Nephron progenitor cell (in vitro differentiated cells): ENCODE results near the gene APBB2.

Experiments used
- DNase-seq: peaks from one replicate; pipeline ENCODE4 v3.0.0; 2021
- H3K27ac Mint-ChIP-seq: 2 replicates; pipeline ENCODE4 v1.8.0; 2021; ENCODE audit warnings: mild to moderate bottlenecking, moderate library complexity, mixed read lengths
- H3K27me3 Mint-ChIP-seq: 2 replicates; pipeline ENCODE4 v1.8.0; 2021; ENCODE audit warnings: mild to moderate bottlenecking, low read depth, mixed read lengths; ENCODE audit not compliant: poor library complexity
- H3K36me3 Mint-ChIP-seq: 2 replicates; pipeline ENCODE4 v1.8.0; 2021; ENCODE audit warnings: low read depth, mixed read lengths
- H3K4me1 Mint-ChIP-seq: 2 replicates; pipeline ENCODE4 v1.8.0; 2021; ENCODE audit warnings: mixed read lengths
- H3K4me3 Mint-ChIP-seq: 2 replicates; pipeline ENCODE4 v1.8.0; 2021; ENCODE audit warnings: mild to moderate bottlenecking, moderate library complexity, mixed read lengths
- H3K9me3 Mint-ChIP-seq: 2 replicates; pipeline ENCODE4 v1.8.0; 2021; ENCODE audit warnings: mild to moderate bottlenecking, moderate library complexity, mixed read lengths
- TF ChIP-seq, protein P1 (sequence below): fragments of 200-600 bp; sonication (generic); IDR thresholded peaks from 2 replicates; pipeline ENCODE4 v1.5.0; 2021; ENCODE audit warnings: antibody characterized with exemption

APBB2 gene

DNA sequence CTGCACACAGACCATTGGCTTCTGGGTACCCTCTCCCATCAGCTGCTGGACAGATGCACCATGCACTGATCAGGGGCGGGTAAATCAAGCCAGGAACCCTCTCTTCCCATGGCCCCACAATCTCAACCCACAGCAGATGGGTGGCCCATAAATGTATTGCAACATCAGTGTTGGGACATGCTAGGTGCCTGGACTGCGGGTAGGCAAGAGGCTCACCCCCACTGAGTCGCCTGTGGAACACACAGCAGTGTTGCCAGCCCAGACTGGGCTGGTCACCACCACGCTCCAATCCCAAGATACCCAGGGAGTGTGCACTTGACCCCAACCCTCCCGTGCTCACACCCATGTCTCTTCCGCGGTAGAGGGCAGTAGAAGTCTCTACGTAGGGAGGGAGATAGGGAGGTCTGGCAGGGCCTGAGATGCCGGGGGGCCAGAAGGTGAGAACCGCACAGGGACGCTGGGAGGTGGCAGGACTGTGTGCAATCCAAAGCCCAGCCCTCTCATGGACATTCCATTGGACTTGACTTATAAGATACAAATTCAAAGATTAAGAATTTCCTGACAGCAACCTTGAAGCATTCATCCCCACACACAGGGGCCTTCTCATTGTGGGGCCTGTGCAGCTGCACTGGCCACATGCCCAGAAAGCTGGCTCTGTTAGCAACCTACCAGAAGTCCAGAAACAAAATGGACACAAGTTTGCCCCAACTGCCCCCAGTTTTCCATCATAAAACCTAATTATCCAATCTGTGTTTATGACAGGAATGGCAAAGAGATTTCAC lies 280.9 kb downstream of the APBB2 start:
- H3K36me3 Mint-ChIP-seq = no peaks in the 10 kb centered on the region
- TF ChIP-seq, protein P1, sequence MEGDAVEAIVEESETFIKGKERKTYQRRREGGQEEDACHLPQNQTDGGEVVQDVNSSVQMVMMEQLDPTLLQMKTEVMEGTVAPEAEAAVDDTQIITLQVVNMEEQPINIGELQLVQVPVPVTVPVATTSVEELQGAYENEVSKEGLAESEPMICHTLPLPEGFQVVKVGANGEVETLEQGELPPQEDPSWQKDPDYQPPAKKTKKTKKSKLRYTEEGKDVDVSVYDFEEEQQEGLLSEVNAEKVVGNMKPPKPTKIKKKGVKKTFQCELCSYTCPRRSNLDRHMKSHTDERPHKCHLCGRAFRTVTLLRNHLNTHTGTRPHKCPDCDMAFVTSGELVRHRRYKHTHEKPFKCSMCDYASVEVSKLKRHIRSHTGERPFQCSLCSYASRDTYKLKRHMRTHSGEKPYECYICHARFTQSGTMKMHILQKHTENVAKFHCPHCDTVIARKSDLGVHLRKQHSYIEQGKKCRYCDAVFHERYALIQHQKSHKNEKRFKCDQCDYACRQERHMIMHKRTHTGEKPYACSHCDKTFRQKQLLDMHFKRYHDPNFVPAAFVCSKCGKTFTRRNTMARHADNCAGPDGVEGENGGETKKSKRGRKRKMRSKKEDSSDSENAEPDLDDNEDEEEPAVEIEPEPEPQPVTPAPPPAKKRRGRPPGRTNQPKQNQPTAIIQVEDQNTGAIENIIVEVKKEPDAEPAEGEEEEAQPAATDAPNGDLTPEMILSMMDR = no peak
- no peaks in the 10 kb centered on the region for H3K4me1 Mint-ChIP-seq
- H3K27me3 Mint-ChIP-seq = no peaks in the 10 kb centered on the region
- H3K4me3 Mint-ChIP-seq = no peak overlapping the region
- no peak overlapping the region for H3K27ac Mint-ChIP-seq
- DNase-seq = no peak
- no peaks in the 10 kb centered on the region for H3K9me3 Mint-ChIP-seq

DNA sequence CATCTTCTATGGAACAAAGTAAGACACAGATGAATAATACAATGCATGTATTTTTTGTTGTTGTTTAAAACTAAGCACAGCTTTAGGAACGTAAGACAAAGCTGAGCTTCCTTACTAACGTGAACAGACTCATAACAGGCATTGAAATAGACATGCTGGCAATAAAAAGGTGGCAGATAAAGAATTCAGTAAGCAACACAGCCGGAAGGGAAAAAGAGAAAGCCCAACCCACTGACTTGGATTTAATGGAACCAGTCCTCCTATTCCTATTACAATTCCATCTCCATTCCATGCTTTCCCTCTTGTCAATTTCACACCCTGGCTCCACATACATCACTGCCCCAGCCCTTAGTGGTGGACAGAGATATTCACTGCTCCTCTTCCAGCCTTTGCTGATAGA lies 282.5 kb downstream of the APBB2 start:
- Mint-ChIP-seq H3K9me3 (no peaks in the 10 kb centered on the region), H3K4me3 (no peak overlapping the region), H3K27me3 (peaks cover 6% of the 10 kb centered on the region), H3K36me3 (no peaks in the 10 kb centered on the region), H3K4me1 (peaks cover 8% of the 10 kb centered on the region), H3K27ac (no peak overlapping the region)
- TF ChIP-seq, protein P1 = no peak
- DNase-seq = no peak

DNA sequence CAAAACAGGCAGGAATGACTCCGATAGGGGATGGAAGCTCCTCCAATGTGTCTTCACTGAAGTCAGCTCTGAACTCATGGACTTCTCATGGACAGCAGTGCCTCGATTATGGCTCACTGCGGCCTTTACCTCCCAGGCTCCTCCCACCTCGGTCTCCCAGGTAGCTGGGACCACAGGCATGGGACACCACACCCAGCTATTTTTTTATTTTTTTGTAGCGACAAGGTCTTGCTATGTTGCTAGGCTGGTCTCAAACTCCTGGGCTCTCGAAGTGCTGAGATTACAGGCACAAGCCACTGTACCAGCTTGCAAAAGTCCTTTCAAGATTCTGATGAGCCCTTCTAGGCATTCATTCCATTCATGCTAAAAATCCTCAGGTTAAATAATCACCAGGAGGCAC lies 283.1 kb downstream of the APBB2 start:
- Mint-ChIP-seq H3K4me3 (no peak overlapping the region), H3K36me3 (no peaks in the 10 kb centered on the region), H3K27me3 (peaks cover 6% of the 10 kb centered on the region), H3K27ac (no peak overlapping the region), H3K9me3 (no peaks in the 10 kb centered on the region), H3K4me1 (peaks cover 8% of the 10 kb centered on the region)
- DNase-seq = no peak
- TF ChIP-seq, protein P1 = no peak

DNA sequence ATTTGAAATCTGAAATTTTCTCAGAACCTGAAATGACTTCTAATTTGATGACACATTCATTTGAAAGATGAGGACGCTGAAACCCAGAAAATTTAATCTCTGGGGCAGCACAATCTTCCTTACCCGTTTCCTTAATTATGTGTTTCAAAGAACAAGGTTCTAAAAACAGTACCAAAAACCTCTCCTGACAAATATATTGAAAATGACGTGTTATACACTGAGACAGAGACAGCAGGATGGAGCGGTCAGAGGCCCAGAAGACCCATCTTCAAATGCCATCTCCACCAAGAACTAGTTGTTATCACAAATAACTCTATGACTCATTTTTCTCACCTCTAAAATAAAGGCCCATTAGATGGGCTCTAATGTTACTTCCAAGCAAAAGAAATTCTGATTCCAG lies 287.3 kb downstream of the APBB2 start:
- Mint-ChIP-seq H3K4me3 (no peak overlapping the region), H3K9me3 (no peaks in the 10 kb centered on the region), H3K27me3 (peaks cover 6% of the 10 kb centered on the region), H3K36me3 (no peaks in the 10 kb centered on the region), H3K4me1 (peaks cover 8% of the 10 kb centered on the region), H3K27ac (no peak overlapping the region)
- TF ChIP-seq, protein P1 = no peak
- DNase-seq = no peak

DNA sequence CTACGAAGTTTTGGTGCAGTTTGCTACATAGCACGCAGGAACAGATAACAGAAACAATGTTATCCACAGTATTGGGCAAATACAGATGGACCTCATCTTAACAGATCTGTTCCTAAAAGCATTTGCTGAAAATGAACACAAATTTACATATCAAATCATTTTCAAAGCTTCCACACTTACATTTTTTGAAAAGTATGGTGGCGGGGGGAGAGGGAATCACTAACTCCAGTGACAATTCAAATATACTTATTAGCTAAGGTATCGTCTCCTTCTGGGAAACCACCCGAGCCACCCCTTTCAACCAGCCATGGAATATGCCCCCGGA lies 289.6 kb downstream of the APBB2 start:
- no peak for DNase-seq
- H3K27me3 Mint-ChIP-seq = peaks cover 6% of the 10 kb centered on the region
- TF ChIP-seq, protein P1 = no peak
- H3K9me3 Mint-ChIP-seq = no peaks in the 10 kb centered on the region
- no peak overlapping the region for H3K4me3 Mint-ChIP-seq
- H3K36me3 Mint-ChIP-seq = peaks cover 7% of the 10 kb centered on the region
- H3K27ac Mint-ChIP-seq = no peak overlapping the region
- peaks cover 8% of the 10 kb centered on the region for H3K4me1 Mint-ChIP-seq
